H1 (cell line): ENCODE results near the gene PRKCZ. TPM values are rescaled to one million over a fixed set of nuclear protein-coding genes. Genes with fewer than 3 reads are reported as not detected.

Experiments
- CTCF ChIA-PET: fragments of 300-600 bp; sonication (Branson Sonifier 250); formaldehyde crosslinking; loops from one replicate; lab custom pipeline; 2021; ENCODE audit not compliant: partially characterized antibody; lab: Charles Lee
- POLR2A ChIA-PET: fragments of 300-600 bp; sonication (Branson Sonifier 250); formaldehyde crosslinking; loops from one replicate; lab custom pipeline; 2021; ENCODE audit warnings: inconsistent platforms; ENCODE audit not compliant: partially characterized antibody; lab: Charles Lee
- DNase-seq, 2 experiments: peaks; one replicate each; pipeline versions ENCODE4 v3.0.0 to v3.0.0-alpha.2; 2010 to 2022; ENCODE audit warnings: low spot score in 2 of 2, low read depth in 1 of 2, mixed read lengths in 1 of 2
- FAIRE-seq: peaks from 2 replicates; lab custom pipeline; 2011; peaks lifted over from hg19 to GRCh38; lab: Jason Lieb, UNC
- H2AFZ ChIP-seq: 2 replicates; pipeline ENCODE4 v1.8.1; 2012; ENCODE audit warnings: low read length, inconsistent platforms
- H2AK5ac ChIP-seq: 2 replicates; pipeline ENCODE4 v1.6.1; 2013; ENCODE audit warnings: low read depth, low read length
- H2BK120ac ChIP-seq: replicated peaks from 2 replicates; pipeline ENCODE3; 2013; ENCODE audit warnings: low read depth, low read length, inconsistent platforms
- H2BK12ac ChIP-seq: 2 replicates; pipeline ENCODE4 v1.6.1; 2013; ENCODE audit warnings: low read depth, low read length
- H2BK15ac ChIP-seq: 2 replicates; pipeline ENCODE4 v1.6.1; 2013; ENCODE audit warnings: low read length
- H2BK20ac ChIP-seq: 2 replicates; pipeline ENCODE4 v1.6.1; 2013; ENCODE audit warnings: low read length
- H2BK5ac ChIP-seq: 2 replicates; pipeline ENCODE4 v1.6.1; 2013; ENCODE audit warnings: low read depth, low read length
- H3K14ac ChIP-seq: 2 replicates; pipeline ENCODE4 v1.6.1; 2013; ENCODE audit warnings: inconsistent platforms; ENCODE audit not compliant: insufficient read length
- H3K18ac ChIP-seq: 2 replicates; pipeline ENCODE4 v1.6.1; 2013; ENCODE audit warnings: low read length; ENCODE audit errors: extremely low read depth
- H3K23ac ChIP-seq: 2 replicates; pipeline ENCODE4 v1.6.1; 2013; ENCODE audit warnings: inconsistent platforms; ENCODE audit not compliant: insufficient read length
- H3K23me2 ChIP-seq: 2 replicates; pipeline ENCODE4 v1.6.1; 2013; ENCODE audit warnings: low read depth, low read length
- H3K27ac ChIP-seq: 2 replicates; pipeline ENCODE4 v1.6.1; 2011; ENCODE audit warnings: low read depth, low read length, inconsistent platforms
- H3K27me3 ChIP-seq, 4 experiments: replicated peaks in 1 of 4; 1 replicate in 1 of 4; 2 replicates in 3 of 4; pipeline versions ENCODE4 v1.6.1 to v1.8.1; 2011 to 2013; ENCODE audit warnings: low read length in 3 of 4, mild to moderate bottlenecking in 3 of 4, inconsistent platforms in 2 of 4, mixed read lengths in 2 of 4, moderate library complexity in 1 of 4; ENCODE audit not compliant: control insufficient read depth in 3 of 4, insufficient read depth in 3 of 4; ENCODE audit errors: extremely low read depth in 1 of 4
- H3K36me3 ChIP-seq, 4 experiments: 2 replicates each; pipeline versions ENCODE4 v1.6.1 to v1.8.1; 2011 to 2013; ENCODE audit warnings: mild to moderate bottlenecking in 4 of 4, low read length in 3 of 4, moderate library complexity in 2 of 4, control low read depth in 1 of 4, inconsistent platforms in 1 of 4; ENCODE audit not compliant: insufficient read depth in 4 of 4, control insufficient read depth in 2 of 4
- H3K4ac ChIP-seq: replicated peaks from 2 replicates; pipeline ENCODE3; 2013; ENCODE audit warnings: low read length, low read depth, mixed read lengths, inconsistent platforms; ENCODE audit not compliant: insufficient read length
- H3K4me1 ChIP-seq, 4 experiments: replicated peaks in 1 of 4; 1 replicate in 1 of 4; 2 replicates in 3 of 4; pipeline versions ENCODE4 v1.6.1 to v1.8.1; 2011 to 2013; ENCODE audit warnings: low read length in 3 of 4, inconsistent platforms in 2 of 4, mixed read lengths in 1 of 4; ENCODE audit not compliant: insufficient read depth in 4 of 4, control insufficient read depth in 3 of 4
- H3K4me2 ChIP-seq, 2 experiments: 2 replicates each; pipeline versions ENCODE4 v1.6.1 to v1.8.1; 2011 to 2013; ENCODE audit warnings: low read depth in 2 of 2, low read length in 2 of 2, control low read depth in 1 of 2, inconsistent platforms in 1 of 2, mild to moderate bottlenecking in 1 of 2; ENCODE audit not compliant: insufficient read depth in 1 of 2
- H3K4me3 ChIP-seq, 4 experiments: fragments of 200-600, 300-600 bp in 1 of 4; sonication (generic), shearing (Covaris generic), sonication (Bioruptor Twin) in 1 of 4; 2 replicates each; pipeline versions ENCODE4 v1.5.1 to v1.8.1; 2011 to 2016; ENCODE audit warnings: low read length in 4 of 4, low read depth in 3 of 4, control low read depth in 2 of 4, inconsistent platforms in 2 of 4, mild to moderate bottlenecking in 2 of 4, mixed read lengths in 1 of 4, moderate library complexity in 1 of 4; ENCODE audit not compliant: insufficient read depth in 2 of 4; ENCODE audit errors: extremely low read depth in 1 of 4
- H3K56ac ChIP-seq: replicated peaks from 2 replicates; pipeline ENCODE3; 2013; ENCODE audit warnings: low read depth, mild to moderate bottlenecking, mixed read lengths, low read length, inconsistent platforms; ENCODE audit not compliant: insufficient read length
- H3K79me1 ChIP-seq: 2 replicates; pipeline ENCODE4 v1.6.1; 2013; ENCODE audit warnings: low read depth, low read length, control low read depth
- H3K79me2 ChIP-seq, 2 experiments: 2 replicates each; pipeline versions ENCODE4 v1.6.1 to v1.8.1; 2012 to 2013; ENCODE audit warnings: low read length in 2 of 2, mild to moderate bottlenecking in 2 of 2, inconsistent platforms in 1 of 2; ENCODE audit not compliant: insufficient read depth in 2 of 2, control insufficient read depth in 1 of 2
- H3K9ac ChIP-seq, 4 experiments: replicated peaks in 1 of 4; 1 replicate in 1 of 4; 2 replicates in 3 of 4; pipeline versions ENCODE4 v1.6.1 to v1.8.1; 2011 to 2013; ENCODE audit warnings: low read depth in 3 of 4, low read length in 3 of 4, control low read depth in 2 of 4, mild to moderate bottlenecking in 2 of 4, moderate library complexity in 2 of 4, inconsistent platforms in 1 of 4; ENCODE audit errors: extremely low read depth in 1 of 4
- H3K9me3 ChIP-seq, 2 experiments: 2 replicates each; pipeline versions ENCODE4 v1.6.1 to v1.8.1; 2012 to 2013; ENCODE audit warnings: mild to moderate bottlenecking in 2 of 2, moderate library complexity in 2 of 2, control low read depth in 1 of 2, inconsistent platforms in 1 of 2, low read depth in 1 of 2, low read length in 1 of 2, mixed read lengths in 1 of 2; ENCODE audit not compliant: insufficient read depth in 2 of 2
- H4K20me1 ChIP-seq, 2 experiments: replicated peaks in 1 of 2; 2 replicates each; pipeline versions ENCODE3 to v1.8.1; 2011 to 2013; ENCODE audit warnings: inconsistent platforms in 2 of 2, low read length in 2 of 2, mild to moderate bottlenecking in 1 of 2; ENCODE audit not compliant: insufficient read depth in 2 of 2, control insufficient read depth in 1 of 2
- H4K5ac ChIP-seq: 2 replicates; pipeline ENCODE4 v1.6.1; 2013; ENCODE audit warnings: low read length, low read depth, mixed read lengths, inconsistent platforms; ENCODE audit not compliant: insufficient read length
- H4K8ac ChIP-seq: 2 replicates; pipeline ENCODE4 v1.8.0; 2013; ENCODE audit warnings: mild to moderate bottlenecking, moderate library complexity, low read length, inconsistent platforms; ENCODE audit not compliant: insufficient read depth; ENCODE audit errors: extremely low read depth
- H4K91ac ChIP-seq: replicated peaks from 2 replicates; pipeline ENCODE3; 2013; ENCODE audit warnings: low read length, mixed read lengths, inconsistent platforms; ENCODE audit not compliant: insufficient read length
- CTBP2 ChIP-seq: IDR thresholded peaks from 2 replicates; pipeline ENCODE4 v1.7.0; 2011; ENCODE audit warnings: borderline replicate concordance, mild to moderate bottlenecking, moderate library complexity, mixed read lengths, low read length; ENCODE audit not compliant: insufficient read depth, insufficient read length
- WGBS, 2 experiments: shearing (Covaris generic) in 1 of 2; methylation state at CpG; one replicate each; pipeline versions ENCODE4 v1.1.6 to v1.1.7; 2013 to 2015; ENCODE audit warnings: low lambda C conversion rate in 2 of 2, mixed read lengths in 2 of 2, inconsistent platforms in 1 of 2, low coverage in 1 of 2, missing lambda C conversion rate in 1 of 2; ENCODE audit not compliant: insufficient replicate concordance in 2 of 2, insufficient coverage in 1 of 2, insufficient read length in 1 of 2; ENCODE audit errors: extremely low coverage in 1 of 2, missing lambda C conversion rate in 1 of 2; 5-methylcytosine and 5-hydroxymethylcytosine counted together
- polyA plus RNA-seq, 7 experiments: library from polyadenylated mRNA; depleted of rRNA in 3 of 7; stranded (reverse) in 5 of 7; unstranded in 2 of 7; fragments of >200 nt in 5 of 7; fragments of 200-250 nt in 2 of 7; gene quantifications; 1 replicate in 5 of 7; 2 replicates in 1 of 7; 4 replicates in 1 of 7; pipeline versions ENCODE4 v1.2.1 to v1.2.3, GENCODE V29; 2011 to 2013; ENCODE audit warnings: missing spikeins in 2 of 7, mixed read lengths in 2 of 7
- total RNA-seq: library from RNA; stranded (reverse); fragmentation: NEBNext Ultra II Directional; extraction: Animal tissue kit (Norgen Biotek cat#: 25700); gene quantifications from 2 replicates; pipeline ENCODE4 v1.2.1, GENCODE V29; 2021

Gene PRKCZ
- total and polyA plus RNA-seq, 2 of the 8 experiments (the other 6 are each of a cell fraction or from before 2014, with no cell fraction given), result 37.4 to 45.1 TPM

GRCh38 chr1:2036287-2036686 lies 13.9 kb upstream of the PRKCZ start:
- Histone ChIP-seq H3K18ac (no peak overlapping the region), H3K36me3 (no peaks in the 10 kb centered on the region), H4K8ac (no peak overlapping the region; the same call in 1 of the 2 replicates), H3K27ac (no peak overlapping the region), H3K4me3 (no peak overlapping the region), H2BK5ac (no peak overlapping the region), H3K4ac (no peak overlapping the region), H3K9me3 (no peaks in the 10 kb centered on the region), H2BK20ac (no peak overlapping the region), H4K91ac (no peak overlapping the region), H3K79me2 (no peaks in the 10 kb centered on the region), H2AFZ (no peak overlapping the region), H3K14ac (no peak overlapping the region), H2BK15ac (no peak overlapping the region), H3K4me1 (peaks cover 0 to 10% (median 4%) of the 10 kb centered on the region in 4 experiments; a peak in 3 of 7 replicates), H4K20me1 (no peaks in the 10 kb centered on the region), H3K9ac (no peak overlapping the region), H3K4me2 (no peak overlapping the region), H3K27me3 (no peaks in the 10 kb centered on the region), H4K5ac (no peak overlapping the region), H3K79me1 (no peaks in the 10 kb centered on the region), H3K56ac (no peak overlapping the region), H2AK5ac (no peak overlapping the region; the same call in 1 of the 2 replicates), H2BK120ac (no peak overlapping the region), H3K23me2 (no peaks in the 10 kb centered on the region), H2BK12ac (no peak overlapping the region), H3K23ac (no peak overlapping the region)
- 93% methylated on average over 15 of the region's 15 CpGs; no CpG with 5 or more reads in 1 of the 2 experiments for WGBS, 2 experiments
- CTCF ChIA-PET, result interaction anchor here (1.1 to 8.8 kb wide), 3 partner anchors 9 to 75 kb away, joined by 3 to 92 read pairs (median 5); no protein-coding TSS in a partner anchor
- TF ChIP-seq CTBP2, result no peak
- POLR2A ChIA-PET, result no interaction called here
- no peak for FAIRE-seq
- DNase-seq, result no peak
